ENCODE data around the gene DNAAF5.
"Not testable (repeated sequence)": the region's sequence is repeated elsewhere in the genome, so short reads cannot be mapped to it uniquely, and the experiment has no call there.

DNAAF5 gene

GRCh38 chr7:730501-731439 is 4.3 kb downstream of the DNAAF5 start:
- no peak for DNase-seq

GRCh38 chr7:731440-732085 is 5.1 kb downstream of the DNAAF5 start:
- no peak for DNase-seq

- peak; percentile 95 for DNase-seq
Measured at GRCh38 chr7:732094-732541, 5.6 kb downstream of the DNAAF5 start.

GRCh38 chr7:732556-732955 is 6.1 kb downstream of the DNAAF5 start:
- no peak for DNase-seq

GRCh38 chr7:734214-734613 is 7.7 kb downstream of the DNAAF5 start:
- DNase-seq, result no peak

GRCh38 chr7:734808-735207 is 8.3 kb downstream of the DNAAF5 start:
- DNase-seq, result no peak

GRCh38 chr7:738241-738640 is 11.7 kb downstream of the DNAAF5 start:
- DNase-seq, result no peak

- no peak for DNase-seq
Measured at GRCh38 chr7:738723-739454, 12.4 kb downstream of the DNAAF5 start.

- DNase-seq, result no peak
Measured at GRCh38 chr7:739455-739982, 13.0 kb downstream of the DNAAF5 start.

- DNase-seq, result no peak
Measured at GRCh38 chr7:739983-740942, 13.8 kb downstream of the DNAAF5 start.

- DNase-seq, result no peak
Measured at GRCh38 chr7:741191-741671, 14.7 kb downstream of the DNAAF5 start.

- DNase-seq, result no peak
Measured at GRCh38 chr7:741850-742249, 15.4 kb downstream of the DNAAF5 start.

- no peak for DNase-seq
Measured at GRCh38 chr7:742791-743190, 16.3 kb downstream of the DNAAF5 start.

- not testable (repeated sequence) for DNase-seq
Measured at GRCh38 chr7:743341-744127, 17.0 kb downstream of the DNAAF5 start.

- not testable (repeated sequence) for DNase-seq
Measured at GRCh38 chr7:744128-744520, 17.6 kb downstream of the DNAAF5 start.

- no peak for DNase-seq
Measured at GRCh38 chr7:744854-745430, 18.4 kb downstream of the DNAAF5 start.

- DNase-seq, result no peak
Measured at GRCh38 chr7:745431-746154, 19.1 kb downstream of the DNAAF5 start.

- DNase-seq, result no peak
Measured at GRCh38 chr7:746155-747061, 19.9 kb downstream of the DNAAF5 start.

- DNase-seq, result no peak
Measured at GRCh38 chr7:747186-747585, 20.7 kb downstream of the DNAAF5 start.

All from NCI-H2029 (cell line).